ENCODE data around the gene VIPR1.

VIPR1 gene

DNA sequence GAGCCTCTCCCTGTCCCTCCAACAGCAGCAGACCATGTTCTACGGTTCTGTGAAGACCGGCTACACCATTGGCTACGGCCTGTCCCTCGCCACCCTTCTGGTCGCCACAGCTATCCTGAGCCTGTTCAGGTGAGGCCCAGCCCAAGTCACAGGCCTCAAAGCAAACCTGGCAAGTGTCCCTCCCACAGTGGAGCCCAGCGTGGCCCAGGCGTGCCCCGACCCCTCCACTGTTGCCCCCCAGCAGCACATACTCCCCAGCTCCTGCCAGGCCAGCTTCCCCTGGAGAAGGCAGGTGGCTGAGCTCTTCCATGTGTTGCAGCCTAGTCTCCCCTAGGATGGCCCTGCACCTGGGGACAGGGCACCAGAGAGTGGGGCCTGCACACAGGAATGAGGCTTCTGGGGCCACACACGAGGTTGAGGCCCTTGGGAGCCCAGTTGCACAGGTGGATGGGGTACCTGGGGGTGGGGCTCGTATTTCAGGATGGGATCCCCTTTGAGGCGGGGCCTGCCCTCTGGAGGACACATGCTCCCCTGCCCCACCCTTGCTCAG lies 25.0 kb downstream of the VIPR1 start:
- TF ChIP-seq FOXP2 (optimal IDR thresholded peaks at IDR 0.05; ENCODE audit: borderline replicate concordance, extremely low read depth, extremely low read length, insufficient read depth) = no peak
- TF ChIP-seq POLR2AphosphoS5 (IDR thresholded peaks at IDR 0.05; ENCODE audit: low read depth, low read length) = no peak
- no peak for TF ChIP-seq TAF1 (IDR thresholded peaks at IDR 0.05; ENCODE audit: borderline replicate concordance, insufficient read depth, low read length)
- TF ChIP-seq SIN3A (IDR thresholded peaks at IDR 0.05; ENCODE audit: borderline replicate concordance, insufficient read depth, low read length) = no peak
- TF ChIP-seq, protein P1, sequence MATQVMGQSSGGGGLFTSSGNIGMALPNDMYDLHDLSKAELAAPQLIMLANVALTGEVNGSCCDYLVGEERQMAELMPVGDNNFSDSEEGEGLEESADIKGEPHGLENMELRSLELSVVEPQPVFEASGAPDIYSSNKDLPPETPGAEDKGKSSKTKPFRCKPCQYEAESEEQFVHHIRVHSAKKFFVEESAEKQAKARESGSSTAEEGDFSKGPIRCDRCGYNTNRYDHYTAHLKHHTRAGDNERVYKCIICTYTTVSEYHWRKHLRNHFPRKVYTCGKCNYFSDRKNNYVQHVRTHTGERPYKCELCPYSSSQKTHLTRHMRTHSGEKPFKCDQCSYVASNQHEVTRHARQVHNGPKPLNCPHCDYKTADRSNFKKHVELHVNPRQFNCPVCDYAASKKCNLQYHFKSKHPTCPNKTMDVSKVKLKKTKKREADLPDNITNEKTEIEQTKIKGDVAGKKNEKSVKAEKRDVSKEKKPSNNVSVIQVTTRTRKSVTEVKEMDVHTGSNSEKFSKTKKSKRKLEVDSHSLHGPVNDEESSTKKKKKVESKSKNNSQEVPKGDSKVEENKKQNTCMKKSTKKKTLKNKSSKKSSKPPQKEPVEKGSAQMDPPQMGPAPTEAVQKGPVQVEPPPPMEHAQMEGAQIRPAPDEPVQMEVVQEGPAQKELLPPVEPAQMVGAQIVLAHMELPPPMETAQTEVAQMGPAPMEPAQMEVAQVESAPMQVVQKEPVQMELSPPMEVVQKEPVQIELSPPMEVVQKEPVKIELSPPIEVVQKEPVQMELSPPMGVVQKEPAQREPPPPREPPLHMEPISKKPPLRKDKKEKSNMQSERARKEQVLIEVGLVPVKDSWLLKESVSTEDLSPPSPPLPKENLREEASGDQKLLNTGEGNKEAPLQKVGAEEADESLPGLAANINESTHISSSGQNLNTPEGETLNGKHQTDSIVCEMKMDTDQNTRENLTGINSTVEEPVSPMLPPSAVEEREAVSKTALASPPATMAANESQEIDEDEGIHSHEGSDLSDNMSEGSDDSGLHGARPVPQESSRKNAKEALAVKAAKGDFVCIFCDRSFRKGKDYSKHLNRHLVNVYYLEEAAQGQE (IDR thresholded peaks at IDR 0.05; ENCODE audit: insufficient read depth in 1 of 2, low read depth in 2 of 2, low read length in 2 of 2) = no peak

DNA sequence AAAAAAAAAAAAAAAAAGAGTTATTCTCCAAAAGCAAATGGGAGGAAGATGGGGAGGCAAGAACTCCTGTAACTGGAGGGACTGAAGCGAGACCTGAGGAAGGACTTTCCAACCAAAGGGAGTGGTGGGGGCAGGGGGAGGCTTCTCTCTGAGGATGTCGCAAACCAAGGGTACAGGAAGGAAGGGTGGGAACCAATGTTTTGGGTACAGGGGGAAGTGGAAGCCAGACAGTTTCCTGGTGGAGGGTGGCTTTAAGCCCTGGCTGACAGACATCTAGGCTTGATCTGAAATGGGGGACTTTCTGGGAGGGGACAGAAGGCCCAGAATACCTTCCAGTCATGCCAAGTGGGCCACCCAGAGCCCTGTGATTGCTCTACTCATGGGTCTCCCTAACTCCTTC lies 27.0 kb downstream of the VIPR1 start:
- TF ChIP-seq, protein P1 (IDR thresholded peaks at IDR 0.05; ENCODE audit: insufficient read depth in 1 of 2, low read depth in 2 of 2, low read length in 2 of 2) = no peak
- no peak for TF ChIP-seq FOXP2 (optimal IDR thresholded peaks at IDR 0.05; ENCODE audit: borderline replicate concordance, extremely low read depth, extremely low read length, insufficient read depth)

DNA sequence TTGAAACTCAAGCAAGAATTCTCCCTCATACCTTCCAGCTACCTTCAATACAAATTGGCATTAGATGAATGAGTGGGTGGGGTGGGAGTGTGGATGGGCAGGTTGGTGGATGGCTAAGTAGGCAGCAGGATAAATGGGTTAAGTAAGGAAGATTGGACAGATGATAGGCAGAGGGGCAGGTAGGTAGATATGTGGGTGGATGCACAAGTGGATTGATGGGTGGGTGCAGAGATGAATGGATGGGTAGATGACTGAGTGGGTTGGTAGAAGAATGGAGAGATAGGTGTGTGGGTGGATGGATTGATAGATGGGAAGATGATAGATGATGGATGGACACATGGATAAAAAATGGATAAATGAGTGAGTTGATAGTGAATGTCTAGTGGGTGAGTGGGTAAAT lies 27.6 kb downstream of the VIPR1 start:
- TF ChIP-seq FOXP2 (optimal IDR thresholded peaks at IDR 0.05; ENCODE audit: borderline replicate concordance, extremely low read depth, extremely low read length, insufficient read depth) = no peak
- no peak for TF ChIP-seq TAF1 (IDR thresholded peaks at IDR 0.05; ENCODE audit: borderline replicate concordance, insufficient read depth, low read length)
- TF ChIP-seq SIN3A (IDR thresholded peaks at IDR 0.05; ENCODE audit: borderline replicate concordance, insufficient read depth, low read length) = no peak
- no peak for TF ChIP-seq POLR2AphosphoS5 (IDR thresholded peaks at IDR 0.05; ENCODE audit: low read depth, low read length)
- TF ChIP-seq, protein P1 (IDR thresholded peaks at IDR 0.05; ENCODE audit: insufficient read depth in 1 of 2, low read depth in 2 of 2, low read length in 2 of 2) = no peak

GRCh38 chr3:42531470-42531869 lies 29.0 kb downstream of the VIPR1 start:
- no peak for TF ChIP-seq FOXP2 (optimal IDR thresholded peaks at IDR 0.05; ENCODE audit: borderline replicate concordance, extremely low read depth, extremely low read length, insufficient read depth)
- no peak for TF ChIP-seq TAF1 (IDR thresholded peaks at IDR 0.05; ENCODE audit: borderline replicate concordance, insufficient read depth, low read length)
- no peak for TF ChIP-seq POLR2AphosphoS5 (IDR thresholded peaks at IDR 0.05; ENCODE audit: low read depth, low read length)
- TF ChIP-seq, protein P1 (IDR thresholded peaks at IDR 0.05; ENCODE audit: insufficient read depth in 1 of 2, low read depth in 2 of 2, low read length in 2 of 2) = no peak
- no peak for TF ChIP-seq SIN3A (IDR thresholded peaks at IDR 0.05; ENCODE audit: borderline replicate concordance, insufficient read depth, low read length)

- TF ChIP-seq TAF1 (IDR thresholded peaks at IDR 0.05; ENCODE audit: borderline replicate concordance, insufficient read depth, low read length) (no peak), FOXP2 (optimal IDR thresholded peaks at IDR 0.05; ENCODE audit: borderline replicate concordance, extremely low read depth, extremely low read length, insufficient read depth) (no peak), SIN3A (IDR thresholded peaks at IDR 0.05; ENCODE audit: borderline replicate concordance, insufficient read depth, low read length) (no peak), POLR2AphosphoS5 (IDR thresholded peaks at IDR 0.05; ENCODE audit: low read depth, low read length) (no peak)
- TF ChIP-seq, protein P1 (IDR thresholded peaks at IDR 0.05; ENCODE audit: insufficient read depth in 1 of 2, low read depth in 2 of 2, low read length in 2 of 2) = no peak
These were observed 29.8 kb downstream of the VIPR1 start for GRCh38 chr3:42532229-42532628.
